DND-41 (cell line): ENCODE measurements around the gene PDE4B.

Experiments
- ATAC-seq: fragments of 200-7000 bp; cut with Tn5 transposase; 3 replicates; pipeline ENCODE4 v1.9.1; 2021; ENCODE audit warnings: low read depth; ENCODE audit not compliant: insufficient read depth
- DNase-seq: peaks from one replicate; pipeline ENCODE4 v3.0.0-alpha.2; 2020
- H2AFZ ChIP-seq: 2 replicates; pipeline ENCODE4 v1.6.0; 2012; ENCODE audit warnings: low read depth, low read length
- H3K27ac ChIP-seq: 2 replicates; pipeline ENCODE4 v1.5.1; 2012; ENCODE audit warnings: low read length, inconsistent platforms
- H3K27me3 ChIP-seq: fragments of 200-600 bp; sonication (generic); 2 replicates; pipeline ENCODE4 v1.6.0; 2012; ENCODE audit warnings: low read length, mild to moderate bottlenecking, inconsistent platforms; ENCODE audit not compliant: insufficient read depth, poor library complexity
- H3K36me3 ChIP-seq: 2 replicates; pipeline ENCODE4 v1.5.1; 2012; ENCODE audit warnings: low read length, inconsistent platforms; ENCODE audit not compliant: insufficient read depth
- H3K4me1 ChIP-seq: 2 replicates; pipeline ENCODE4 v1.5.1; 2012; ENCODE audit warnings: mild to moderate bottlenecking, low read length; ENCODE audit not compliant: insufficient read depth
- H3K4me2 ChIP-seq: 2 replicates; pipeline ENCODE4 v1.6.0; 2012; ENCODE audit warnings: mild to moderate bottlenecking, moderate library complexity, low read length, inconsistent platforms; ENCODE audit not compliant: insufficient read depth
- H3K4me3 ChIP-seq, 2 experiments: fragments of 200-600 bp in 1 of 2; shearing (Covaris generic) in 1 of 2; 2 replicates each; pipeline ENCODE4 v1.5.1; 2012 to 2016; ENCODE audit warnings: inconsistent platforms in 2 of 2, low read length in 2 of 2, mild to moderate bottlenecking in 2 of 2, low read depth in 1 of 2, moderate library complexity in 1 of 2
- H3K79me2 ChIP-seq: 2 replicates; pipeline ENCODE4 v1.6.0; 2012; ENCODE audit warnings: low read length, inconsistent platforms; ENCODE audit not compliant: insufficient read depth
- H3K9ac ChIP-seq: 2 replicates; pipeline ENCODE4 v1.6.0; 2012; ENCODE audit warnings: low read depth, mild to moderate bottlenecking, inconsistent platforms, low read length, moderate library complexity
- H3K9me3 ChIP-seq: 2 replicates; pipeline ENCODE4 v1.5.1; 2012; ENCODE audit warnings: low read length, moderate library complexity, mild to moderate bottlenecking, inconsistent platforms; ENCODE audit not compliant: insufficient read depth, severe bottlenecking
- H4K20me1 ChIP-seq: 2 replicates; pipeline ENCODE4 v1.6.0; 2012; ENCODE audit warnings: low read length; ENCODE audit not compliant: insufficient read depth
- CTCF ChIP-seq: IDR thresholded peaks from 2 replicates; pipeline ENCODE4 v1.5.1; 2012; ENCODE audit warnings: borderline replicate concordance, low read length, moderate library complexity, mild to moderate bottlenecking; ENCODE audit not compliant: poor library complexity, severe bottlenecking; ENCODE audit errors: extremely low read depth
- EZH2 ChIP-seq: IDR thresholded peaks from 3 replicates; pipeline ENCODE4 v1.6.1; 2012; ENCODE audit warnings: borderline replicate concordance, low read depth, mild to moderate bottlenecking, moderate library complexity, low read length, inconsistent platforms; ENCODE audit not compliant: severe bottlenecking

The PDE4B gene

GRCh38 chr1:66355756-66356155 is 563.1 kb downstream of the PDE4B start:
- Histone ChIP-seq H3K27me3 (peaks cover 20% of the 10 kb centered on the region), H3K79me2 (no peaks in the 10 kb centered on the region), H3K9me3 (no peaks in the 10 kb centered on the region), H2AFZ (no peak overlapping the region), H3K4me3 (no peak overlapping the region), H3K36me3 (no peaks in the 10 kb centered on the region), H4K20me1 (no peaks in the 10 kb centered on the region), H3K27ac (no peak overlapping the region), H3K4me1 (peaks cover 9% of the 10 kb centered on the region; the same call in 1 of the 2 replicates), H3K9ac (no peak overlapping the region), H3K4me2 (no peak overlapping the region)
- no peak for DNase-seq
- ATAC-seq = no peak
- TF ChIP-seq EZH2 (no peak), CTCF (no peak)

- Histone ChIP-seq H3K79me2 (no peaks in the 10 kb centered on the region), H3K9ac (no peak overlapping the region), H3K27ac (no peak overlapping the region), H3K4me3 (no peak overlapping the region), H3K4me1 (peaks cover 9% of the 10 kb centered on the region; the same call in 1 of the 2 replicates), H3K27me3 (peaks cover 20% of the 10 kb centered on the region), H2AFZ (no peak overlapping the region), H4K20me1 (no peaks in the 10 kb centered on the region), H3K9me3 (no peaks in the 10 kb centered on the region), H3K4me2 (no peak overlapping the region), H3K36me3 (no peaks in the 10 kb centered on the region)
- TF ChIP-seq CTCF (no peak), EZH2 (no peak)
- ATAC-seq (no peak), DNase-seq (no peak)
These were observed 563.9 kb downstream of the PDE4B start for GRCh38 chr1:66356605-66357004.

GRCh38 chr1:66357021-66357420 is 564.3 kb downstream of the PDE4B start:
- no peak overlapping the region for H3K9ac ChIP-seq
- H3K4me1 ChIP-seq = peaks cover 9% of the 10 kb centered on the region; the same call in 1 of the 2 replicates
- no peak overlapping the region for H3K4me3 ChIP-seq
- ATAC-seq (no peak), DNase-seq (no peak)
- no peaks in the 10 kb centered on the region for H4K20me1 ChIP-seq
- no peaks in the 10 kb centered on the region for H3K36me3 ChIP-seq
- H3K9me3 ChIP-seq = no peaks in the 10 kb centered on the region
- no peak overlapping the region for H3K4me2 ChIP-seq
- H3K79me2 ChIP-seq = no peaks in the 10 kb centered on the region
- H2AFZ ChIP-seq = no peak overlapping the region
- H3K27ac ChIP-seq = no peak overlapping the region
- peaks cover 20% of the 10 kb centered on the region for H3K27me3 ChIP-seq
- TF ChIP-seq EZH2 = no peak
- TF ChIP-seq CTCF = no peak
